Stomach (tissue), 4 donors: ENCODE measurements around the gene HTT.

Experiments
- POLR2A ChIP-seq, 4 donors: fragments of 450-650 bp; IDR thresholded peaks; one replicate each; pipeline ENCODE4 v1.6.1; 2016; ENCODE audit warnings: antibody characterized with exemption in 4 of 4, control low read depth in 2 of 4, mild to moderate bottlenecking in 1 of 4, moderate library complexity in 1 of 4
- TF ChIP-seq, protein P1 (sequence below), 7 experiments: fragments of 450-650 bp in 4 of 7; fragments of 200-600 bp in 3 of 7; sonication (generic) in 3 of 7; IDR thresholded peaks; one replicate each; pipeline ENCODE4 v1.5.1; 2016 to 2019; ENCODE audit warnings: antibody characterized with exemption in 7 of 7, control low read depth in 2 of 7, mild to moderate bottlenecking in 1 of 7

DNA sequence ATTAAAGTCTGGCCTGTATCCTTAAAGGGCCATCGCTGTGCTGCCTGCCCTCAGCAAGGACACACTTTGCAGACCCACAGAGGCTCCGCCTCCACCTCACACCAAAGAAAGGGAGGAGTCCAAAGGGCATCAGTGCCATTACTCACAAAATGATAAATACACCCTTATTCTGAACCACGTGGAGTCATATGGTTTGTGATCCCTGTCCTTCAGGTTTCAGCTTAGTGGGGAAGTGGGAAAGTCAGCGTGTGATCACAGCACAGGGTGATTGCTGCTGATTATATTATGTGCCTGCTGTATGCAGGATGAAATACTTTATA is 138.6 kb downstream of the HTT start:
- TF ChIP-seq, protein P1, sequence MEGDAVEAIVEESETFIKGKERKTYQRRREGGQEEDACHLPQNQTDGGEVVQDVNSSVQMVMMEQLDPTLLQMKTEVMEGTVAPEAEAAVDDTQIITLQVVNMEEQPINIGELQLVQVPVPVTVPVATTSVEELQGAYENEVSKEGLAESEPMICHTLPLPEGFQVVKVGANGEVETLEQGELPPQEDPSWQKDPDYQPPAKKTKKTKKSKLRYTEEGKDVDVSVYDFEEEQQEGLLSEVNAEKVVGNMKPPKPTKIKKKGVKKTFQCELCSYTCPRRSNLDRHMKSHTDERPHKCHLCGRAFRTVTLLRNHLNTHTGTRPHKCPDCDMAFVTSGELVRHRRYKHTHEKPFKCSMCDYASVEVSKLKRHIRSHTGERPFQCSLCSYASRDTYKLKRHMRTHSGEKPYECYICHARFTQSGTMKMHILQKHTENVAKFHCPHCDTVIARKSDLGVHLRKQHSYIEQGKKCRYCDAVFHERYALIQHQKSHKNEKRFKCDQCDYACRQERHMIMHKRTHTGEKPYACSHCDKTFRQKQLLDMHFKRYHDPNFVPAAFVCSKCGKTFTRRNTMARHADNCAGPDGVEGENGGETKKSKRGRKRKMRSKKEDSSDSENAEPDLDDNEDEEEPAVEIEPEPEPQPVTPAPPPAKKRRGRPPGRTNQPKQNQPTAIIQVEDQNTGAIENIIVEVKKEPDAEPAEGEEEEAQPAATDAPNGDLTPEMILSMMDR (IDR thresholded peaks at IDR 0.05): no peak
- TF ChIP-seq POLR2A (IDR thresholded peaks at IDR 0.05): no peak
